ENCODE data around the gene FN3K.
A peak's percentile ranks its signal among the peaks of the same experiment; 100 is the strongest.
"Not testable (repeated sequence)": the region's sequence is repeated elsewhere in the genome, so short reads cannot be mapped to it uniquely, and the experiment has no call there.

FN3K gene

DNA sequence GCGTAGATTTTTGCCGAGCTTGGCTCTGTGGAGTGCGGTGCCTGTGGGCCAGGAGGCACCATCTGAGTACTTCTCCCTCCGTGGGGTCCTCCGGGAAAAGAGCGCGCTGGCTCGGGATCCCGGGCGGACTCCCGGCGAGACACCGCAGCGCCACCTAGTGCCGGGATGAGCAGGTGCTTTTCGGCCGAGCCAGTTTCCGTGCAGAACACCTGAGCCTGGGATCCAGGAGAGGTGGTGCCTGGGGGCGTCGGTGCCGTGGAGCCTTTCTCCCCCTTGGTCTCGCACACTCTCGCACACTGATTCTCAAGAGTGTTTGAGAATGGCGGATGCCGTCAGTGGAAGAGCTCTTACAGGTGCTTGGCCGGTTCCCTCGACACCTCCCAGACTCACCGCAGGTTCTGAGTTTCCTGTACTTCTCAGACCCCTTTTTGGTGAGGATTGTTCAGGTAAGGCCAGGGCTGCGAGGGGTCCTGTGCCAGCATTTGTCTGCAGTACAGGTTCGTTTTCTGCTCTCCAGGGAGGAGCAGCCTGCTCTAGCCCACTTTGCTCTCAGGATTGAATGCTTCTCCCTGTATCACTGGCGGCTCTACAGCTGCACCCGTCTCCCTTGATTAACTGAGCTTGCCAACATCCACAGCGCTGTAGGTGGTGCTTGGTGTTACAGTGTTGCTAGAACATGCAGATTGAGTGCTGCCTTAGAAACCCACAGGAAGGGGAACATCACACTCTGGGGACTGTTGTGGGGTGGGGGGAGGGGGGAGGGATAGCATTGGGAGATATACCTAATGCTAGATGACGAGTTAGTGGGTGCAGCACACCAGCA, 39.8 kb downstream of the FN3K start:
- Mint-ChIP-seq H3K4me1 (peaks cover 10% of the 10 kb centered on the region), H3K9me3 (peaks cover 6% of the 10 kb centered on the region), H3K27me3 (ENCODE audit: low read depth, poor library complexity) (peaks cover 2% of the 10 kb centered on the region), H3K4me3 (no peak overlapping the region), H3K27ac (no peak overlapping the region), H3K36me3 (ENCODE audit: low read depth) (peaks cover 70% of the 10 kb centered on the region)
- DNase-seq = peak; percentile 78
- TF ChIP-seq, protein P1, sequence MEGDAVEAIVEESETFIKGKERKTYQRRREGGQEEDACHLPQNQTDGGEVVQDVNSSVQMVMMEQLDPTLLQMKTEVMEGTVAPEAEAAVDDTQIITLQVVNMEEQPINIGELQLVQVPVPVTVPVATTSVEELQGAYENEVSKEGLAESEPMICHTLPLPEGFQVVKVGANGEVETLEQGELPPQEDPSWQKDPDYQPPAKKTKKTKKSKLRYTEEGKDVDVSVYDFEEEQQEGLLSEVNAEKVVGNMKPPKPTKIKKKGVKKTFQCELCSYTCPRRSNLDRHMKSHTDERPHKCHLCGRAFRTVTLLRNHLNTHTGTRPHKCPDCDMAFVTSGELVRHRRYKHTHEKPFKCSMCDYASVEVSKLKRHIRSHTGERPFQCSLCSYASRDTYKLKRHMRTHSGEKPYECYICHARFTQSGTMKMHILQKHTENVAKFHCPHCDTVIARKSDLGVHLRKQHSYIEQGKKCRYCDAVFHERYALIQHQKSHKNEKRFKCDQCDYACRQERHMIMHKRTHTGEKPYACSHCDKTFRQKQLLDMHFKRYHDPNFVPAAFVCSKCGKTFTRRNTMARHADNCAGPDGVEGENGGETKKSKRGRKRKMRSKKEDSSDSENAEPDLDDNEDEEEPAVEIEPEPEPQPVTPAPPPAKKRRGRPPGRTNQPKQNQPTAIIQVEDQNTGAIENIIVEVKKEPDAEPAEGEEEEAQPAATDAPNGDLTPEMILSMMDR (IDR thresholded peaks at IDR 0.05) = peak; percentile 74

DNA sequence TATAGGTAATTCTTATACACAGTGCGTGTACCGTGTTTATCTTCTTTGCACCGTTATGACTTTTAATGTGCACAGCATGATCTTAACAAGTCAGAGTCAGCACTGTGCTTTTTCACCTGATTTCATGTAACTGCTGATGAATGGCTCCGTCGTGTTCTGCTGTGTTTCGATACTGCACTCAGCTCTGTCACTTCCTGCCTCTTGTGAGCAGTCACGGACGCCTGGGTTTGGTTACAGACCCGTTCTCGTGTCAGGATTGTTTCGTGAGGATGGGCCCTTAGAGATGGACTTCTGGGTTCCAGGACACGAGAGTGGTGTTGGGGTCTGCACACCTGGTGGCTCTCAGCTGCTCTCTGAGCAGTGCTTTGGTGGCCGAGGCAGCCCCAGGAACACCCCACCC, 41.0 kb downstream of the FN3K start:
- peaks cover 60% of the 10 kb centered on the region for H3K36me3 Mint-ChIP-seq (ENCODE audit: low read depth)
- DNase-seq = no peak
- H3K9me3 Mint-ChIP-seq = peaks cover 6% of the 10 kb centered on the region
- peaks cover 14% of the 10 kb centered on the region for H3K4me1 Mint-ChIP-seq
- H3K27ac Mint-ChIP-seq = no peak overlapping the region
- no peak overlapping the region for H3K4me3 Mint-ChIP-seq
- peaks cover 3% of the 10 kb centered on the region for H3K27me3 Mint-ChIP-seq (ENCODE audit: low read depth, poor library complexity)
- TF ChIP-seq, protein P1 (IDR thresholded peaks at IDR 0.05) = no peak

DNA sequence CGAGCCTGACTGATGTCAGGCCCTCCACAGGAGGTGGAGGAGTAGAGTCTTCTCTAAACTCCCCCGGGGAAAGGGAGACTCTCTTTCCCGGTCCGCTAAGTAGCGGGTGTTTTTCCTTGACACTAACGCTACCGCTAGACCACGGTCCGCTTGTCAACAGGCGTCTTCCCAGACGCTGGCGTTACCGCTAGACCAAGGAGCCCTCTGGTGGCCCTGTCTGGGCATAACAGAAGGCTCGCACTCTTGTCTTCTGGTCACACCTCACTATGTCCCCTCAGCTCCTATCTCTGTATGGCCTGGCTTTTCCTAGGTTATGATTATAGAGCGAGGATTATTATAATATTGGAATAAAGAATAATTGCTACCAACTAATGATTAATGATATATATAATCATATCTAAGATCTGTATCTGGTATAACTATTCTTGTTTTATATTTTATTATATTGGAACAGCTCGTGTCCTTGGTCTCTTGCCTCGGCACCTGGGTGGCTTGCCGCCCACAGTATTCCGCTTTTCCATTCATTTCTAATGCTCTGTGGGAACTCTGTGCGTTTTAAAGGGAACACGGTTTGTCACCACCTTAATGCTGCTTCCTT, 42.5 kb downstream of the FN3K start:
- H3K9me3 Mint-ChIP-seq; H3K4me3 Mint-ChIP-seq; H3K27me3 Mint-ChIP-seq (ENCODE audit: low read depth, poor library complexity); DNase-seq: not testable (repeated sequence)
- Mint-ChIP-seq H3K4me1 (peaks cover 28% of the 10 kb centered on the region), H3K36me3 (ENCODE audit: low read depth) (peaks cover 54% of the 10 kb centered on the region), H3K27ac (peak overlapping the region; percentile 45)
- TF ChIP-seq, protein P1 (IDR thresholded peaks at IDR 0.05) = peak; percentile 32

DNA sequence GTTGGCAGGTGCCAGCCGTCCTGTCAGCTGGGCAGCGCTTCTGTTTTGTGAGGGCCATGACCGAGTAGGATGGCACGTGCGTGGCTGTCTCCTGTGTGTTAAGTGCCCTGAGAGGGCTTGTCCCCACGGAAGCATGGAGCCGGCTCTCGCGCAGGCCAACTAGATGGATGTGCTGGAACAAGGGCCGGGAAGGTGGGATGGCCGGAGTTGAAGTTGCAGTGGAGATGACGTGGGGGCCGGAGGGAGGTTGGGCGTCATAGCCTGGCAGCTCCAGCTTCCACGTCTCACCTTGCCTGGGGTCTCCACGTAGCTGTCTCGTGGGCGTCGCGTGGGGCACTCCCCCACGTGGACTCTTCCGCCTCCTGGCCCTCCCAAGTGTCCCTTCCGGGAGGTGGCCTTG, 44.1 kb downstream of the FN3K start:
- Mint-ChIP-seq H3K27me3 (ENCODE audit: low read depth, poor library complexity) (peaks cover 3% of the 10 kb centered on the region), H3K27ac (no peak overlapping the region), H3K36me3 (ENCODE audit: low read depth) (peaks cover 50% of the 10 kb centered on the region), H3K4me1 (peaks cover 31% of the 10 kb centered on the region), H3K9me3 (peaks cover 6% of the 10 kb centered on the region), H3K4me3 (no peak overlapping the region)
- DNase-seq = no peak
- TF ChIP-seq, protein P1 (IDR thresholded peaks at IDR 0.05) = no peak

- H3K27ac Mint-ChIP-seq = no peak overlapping the region
- peaks cover 6% of the 10 kb centered on the region for H3K9me3 Mint-ChIP-seq
- TF ChIP-seq, protein P1 (IDR thresholded peaks at IDR 0.05) = no peak
- H3K4me3 Mint-ChIP-seq = no peak overlapping the region
- peaks cover 31% of the 10 kb centered on the region for H3K4me1 Mint-ChIP-seq
- no peak for DNase-seq
- H3K36me3 Mint-ChIP-seq (ENCODE audit: low read depth) = peaks cover 45% of the 10 kb centered on the region
- peaks cover 3% of the 10 kb centered on the region for H3K27me3 Mint-ChIP-seq (ENCODE audit: low read depth, poor library complexity)
Measured at GRCh38 chr17:82780195-82780594, 44.8 kb downstream of the FN3K start.
